Posterior cingulate gyrus (tissue), 11 donors: ENCODE measurements around the gene ROR1.
A peak's percentile ranks its signal among the peaks of the same experiment; 100 is the strongest.
"Not testable (repeated sequence)": the region's sequence is repeated elsewhere in the genome, so short reads cannot be mapped to it uniquely, and the experiment has no call there.

Experiments
- DNase-seq, 10 donors: peaks; one replicate each; pipeline versions ENCODE4 v3.0.0 to v3.0.0-alpha.2; 2020 to 2021; ENCODE audit warnings: mixed read lengths in 3 of 10
- intact Hi-C: fragments of 100-400 bp; cut with DNase I; formaldehyde crosslinking; loops from one replicate; pipeline ENCODE4 v1.15.1; 2023

ROR1 gene

GRCh38 chr1:64187646-64188045, 413.8 kb downstream of the ROR1 start:
- intact Hi-C loops: no loop called here
- DNase-seq: no peak

- intact Hi-C loops: no loop called here
- DNase-seq: no peak
Measured at GRCh38 chr1:64192290-64192689, 418.5 kb downstream of the ROR1 start.

GRCh38 chr1:64194168-64195080, 420.6 kb downstream of the ROR1 start:
- intact Hi-C loops: no loop called here
- DNase-seq: no peak

GRCh38 chr1:64195081-64195395, 421.2 kb downstream of the ROR1 start:
- intact Hi-C loops: no loop called here
- DNase-seq: no peak

- intact Hi-C loops: no loop called here
- peak in 7 of 10 donors; percentile 27 to 87 (median 43) for DNase-seq
Measured at GRCh38 chr1:64196074-64196870, 422.5 kb downstream of the ROR1 start.

- no peak for DNase-seq
- intact Hi-C loops: no loop called here
Measured at GRCh38 chr1:64197076-64197475, 423.3 kb downstream of the ROR1 start.

GRCh38 chr1:64199154-64199553, 425.3 kb downstream of the ROR1 start:
- DNase-seq: no peak
- intact Hi-C loops: no loop called here

GRCh38 chr1:64200064-64200463, 426.2 kb downstream of the ROR1 start:
- intact Hi-C loops: no loop called here
- no peak for DNase-seq

- intact Hi-C loops: no loop called here
- DNase-seq: peak in 1 of 10 donors; percentile 77
Measured at GRCh38 chr1:64203420-64203819, 429.6 kb downstream of the ROR1 start, which contains the start of gene UBE2U. Gene UBE2U, plus strand, starts transcription at chr1:64203623. Its CDS starts 428 bp downstream, at chr1:64204051.

GRCh38 chr1:64209221-64209620, 435.4 kb downstream of the ROR1 start:
- intact Hi-C loops: no loop called here
- no peak for DNase-seq

GRCh38 chr1:64212031-64212430, 438.2 kb downstream of the ROR1 start:
- intact Hi-C loops: no loop called here
- no peak for DNase-seq

GRCh38 chr1:64215576-64215975, 441.8 kb downstream of the ROR1 start:
- intact Hi-C loops: no loop called here
- DNase-seq: no peak

- intact Hi-C loops: no loop called here
- DNase-seq: no peak
Measured at GRCh38 chr1:64220241-64220640, 446.4 kb downstream of the ROR1 start.

- no peak for DNase-seq
- intact Hi-C loops: no loop called here
Measured at GRCh38 chr1:64223329-64224151, 449.7 kb downstream of the ROR1 start.

- intact Hi-C loops, DNase-seq: not testable (repeated sequence)
Measured at GRCh38 chr1:64224236-64224635, 450.4 kb downstream of the ROR1 start.

GRCh38 chr1:64228167-64228957, 454.5 kb downstream of the ROR1 start:
- no peak for DNase-seq
- intact Hi-C loops: no loop called here

GRCh38 chr1:64229307-64229706, 455.5 kb downstream of the ROR1 start:
- intact Hi-C loops: no loop called here
- no peak for DNase-seq
